Keratinocyte (primary cell): ENCODE data around the gene TPM2. TPM values are rescaled to one million over a fixed set of nuclear protein-coding genes. Genes with fewer than 3 reads are reported as not detected.

Experiments
- DNase-seq: peaks from one replicate; pipeline ENCODE4 v3.0.0-alpha.2; 2011; ENCODE audit warnings: low read depth, missing footprints, low spot score
- FAIRE-seq: peaks from 2 replicates; lab custom pipeline; 2011; peaks lifted over from hg19 to GRCh38; lab: Jason Lieb, UNC
- H2AFZ ChIP-seq: 2 replicates; pipeline ENCODE4 v1.6.0; 2012; ENCODE audit warnings: low read length, control low read depth, inconsistent platforms; ENCODE audit not compliant: control insufficient read depth
- H3K27ac ChIP-seq: 2 replicates; pipeline ENCODE4 v1.5.1; 2011; ENCODE audit warnings: low read length; ENCODE audit not compliant: control insufficient read depth, insufficient read depth
- H3K27me3 ChIP-seq: 3 replicates; pipeline ENCODE4 v1.6.0; 2011; ENCODE audit warnings: low read length; ENCODE audit not compliant: control insufficient read depth, insufficient read depth; ENCODE audit errors: extremely low read depth
- H3K36me3 ChIP-seq, 2 experiments: 2 replicates in 1 of 2; 3 replicates in 1 of 2; pipeline ENCODE4 v1.5.1; 2011; ENCODE audit warnings: low read length in 2 of 2, mild to moderate bottlenecking in 1 of 2; ENCODE audit not compliant: control insufficient read depth in 2 of 2, insufficient read depth in 2 of 2; ENCODE audit errors: extremely low read depth in 1 of 2
- H3K4me1 ChIP-seq: 3 replicates; pipeline ENCODE4 v1.5.1; 2011; ENCODE audit warnings: low read length; ENCODE audit not compliant: control insufficient read depth, insufficient read depth; ENCODE audit errors: extremely low read depth
- H3K4me2 ChIP-seq: 3 replicates; pipeline ENCODE4 v1.6.0; 2011; ENCODE audit warnings: low read depth, low read length; ENCODE audit not compliant: control insufficient read depth, insufficient read depth; ENCODE audit errors: extremely low read depth
- H3K4me3 ChIP-seq, 3 experiments: fragments of 200-600 bp in 1 of 3; sonication (generic) in 1 of 3; 2 replicates in 2 of 3; 3 replicates in 1 of 3; pipeline ENCODE4 v1.5.1; 2011 to 2016; ENCODE audit warnings: low read length in 3 of 3, mild to moderate bottlenecking in 3 of 3, control low read depth in 2 of 3, inconsistent platforms in 1 of 3, low read depth in 1 of 3, mixed read lengths in 1 of 3, mixed run types in 1 of 3, moderate library complexity in 1 of 3; ENCODE audit not compliant: control insufficient read depth in 2 of 3, insufficient read depth in 2 of 3; ENCODE audit errors: extremely low read depth in 1 of 3
- H3K79me2 ChIP-seq: 2 replicates; pipeline ENCODE4 v1.6.0; 2012; ENCODE audit warnings: low read length; ENCODE audit not compliant: control insufficient read depth, insufficient read depth
- H3K9ac ChIP-seq: 3 replicates; pipeline ENCODE4 v1.6.0; 2011; ENCODE audit warnings: low read length; ENCODE audit not compliant: control insufficient read depth, insufficient read depth; ENCODE audit errors: extremely low read depth
- H3K9me1 ChIP-seq: 3 replicates; pipeline ENCODE4 v1.6.0; 2011; ENCODE audit warnings: low read length; ENCODE audit not compliant: control insufficient read depth, insufficient read depth; ENCODE audit errors: extremely low read depth
- H3K9me3 ChIP-seq: 2 replicates; pipeline ENCODE4 v1.5.1; 2012; ENCODE audit warnings: low read depth, low read length; ENCODE audit not compliant: control insufficient read depth
- H4K20me1 ChIP-seq: 3 replicates; pipeline ENCODE4 v1.6.0; 2011; ENCODE audit warnings: low read length; ENCODE audit not compliant: control insufficient read depth, insufficient read depth; ENCODE audit errors: extremely low read depth
- EZH2 ChIP-seq: IDR thresholded peaks from one replicate; pipeline ENCODE4 v1.6.1; 2012; ENCODE audit warnings: inconsistent platforms, mild to moderate bottlenecking, low read length, moderate library complexity
- dilution Hi-C: fragments of 300-500 bp; cut with MboI; formaldehyde crosslinking; loops from one replicate; pipeline ENCODE4 v1.7.0; 2020; ENCODE audit warnings: low sequenced_read_pairs; ENCODE audit not compliant: extremely low pct_ligation_motif_present
- polyA plus RNA-seq, 5 experiments: library from polyadenylated mRNA; depleted of rRNA in 3 of 5; stranded (reverse) in 3 of 5; stranded (forward) in 1 of 5; unstranded in 1 of 5; fragments of >200 nt; gene quantifications; 1 replicate in 1 of 5; 2 replicates in 3 of 5; 3 replicates in 1 of 5; pipeline versions ENCODE4 v1.2.1 to v1.2.3, GENCODE V29; 2011 to 2012; ENCODE audit warnings: missing spikeins in 2 of 5, low read depth in 1 of 5, low replicate concordance in 1 of 5
- TF ChIP-seq, protein P1 (sequence below), 3 experiments: IDR thresholded peaks in 1 of 3; conservative IDR thresholded peaks in 1 of 3; optimal IDR thresholded peaks in 1 of 3; 2 replicates in 2 of 3; 3 replicates in 1 of 3; pipeline versions ENCODE3 to v1.5.1; 2011; ENCODE audit warnings: low read length in 3 of 3, mild to moderate bottlenecking in 3 of 3, moderate library complexity in 2 of 3, control low read depth in 1 of 3, inconsistent platforms in 1 of 3; ENCODE audit not compliant: insufficient read depth in 2 of 3; ENCODE audit errors: extremely low read depth in 1 of 3

Gene TPM2
- polyA plus RNA-seq, 1 donor (not counting 4 experiments of a cell fraction or from before 2014, with no cell fraction given): 53.1 TPM

DNA sequence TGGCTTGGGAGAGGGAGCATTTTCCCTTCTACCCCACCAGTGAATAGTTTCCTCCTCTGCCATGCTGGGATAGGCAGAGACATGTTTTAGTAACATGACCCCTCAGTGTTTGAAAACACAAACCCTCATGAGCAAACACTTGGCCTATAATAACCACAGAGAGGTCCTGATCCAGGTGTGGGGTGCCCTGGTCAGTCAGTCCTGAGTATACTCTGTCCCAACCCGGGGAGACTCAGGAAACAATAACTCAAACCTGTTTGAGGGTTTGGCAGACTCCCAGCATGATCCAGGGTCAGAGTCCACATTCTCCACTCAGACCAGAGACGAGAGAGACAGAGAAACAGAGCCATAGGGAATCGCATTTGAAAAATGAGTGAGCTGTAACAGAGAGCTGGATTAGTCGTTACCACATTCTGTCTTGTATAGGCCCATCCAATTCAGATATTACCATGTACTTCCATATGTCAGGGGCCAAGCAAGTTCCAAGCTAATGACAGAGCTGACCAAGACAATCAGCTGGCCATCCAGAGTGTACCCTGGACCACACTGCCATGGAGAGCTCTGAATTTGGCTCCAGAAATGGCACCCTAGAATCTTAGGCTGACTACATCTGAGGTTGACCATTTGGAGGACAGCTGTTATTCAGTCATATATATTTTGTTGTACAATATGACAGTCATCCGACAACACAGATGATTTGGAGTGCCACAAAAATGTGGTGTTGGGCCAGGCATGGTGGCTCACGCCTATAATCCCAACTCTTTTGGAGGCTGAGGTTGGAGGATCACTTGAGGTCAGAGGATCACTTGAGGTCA, 20.2 kb downstream of the TPM2 start:
- dilution Hi-C loops: no loop called here
- FAIRE-seq: no peak
- peak overlapping the region; percentile 31 for H3K4me2 ChIP-seq
- H3K9me3 ChIP-seq: no peaks in the 10 kb centered on the region
- H3K36me3 ChIP-seq: no peaks in the 10 kb centered on the region
- H4K20me1 ChIP-seq: no peaks in the 10 kb centered on the region
- no peak overlapping the region for H3K9ac ChIP-seq
- TF ChIP-seq, protein P1, sequence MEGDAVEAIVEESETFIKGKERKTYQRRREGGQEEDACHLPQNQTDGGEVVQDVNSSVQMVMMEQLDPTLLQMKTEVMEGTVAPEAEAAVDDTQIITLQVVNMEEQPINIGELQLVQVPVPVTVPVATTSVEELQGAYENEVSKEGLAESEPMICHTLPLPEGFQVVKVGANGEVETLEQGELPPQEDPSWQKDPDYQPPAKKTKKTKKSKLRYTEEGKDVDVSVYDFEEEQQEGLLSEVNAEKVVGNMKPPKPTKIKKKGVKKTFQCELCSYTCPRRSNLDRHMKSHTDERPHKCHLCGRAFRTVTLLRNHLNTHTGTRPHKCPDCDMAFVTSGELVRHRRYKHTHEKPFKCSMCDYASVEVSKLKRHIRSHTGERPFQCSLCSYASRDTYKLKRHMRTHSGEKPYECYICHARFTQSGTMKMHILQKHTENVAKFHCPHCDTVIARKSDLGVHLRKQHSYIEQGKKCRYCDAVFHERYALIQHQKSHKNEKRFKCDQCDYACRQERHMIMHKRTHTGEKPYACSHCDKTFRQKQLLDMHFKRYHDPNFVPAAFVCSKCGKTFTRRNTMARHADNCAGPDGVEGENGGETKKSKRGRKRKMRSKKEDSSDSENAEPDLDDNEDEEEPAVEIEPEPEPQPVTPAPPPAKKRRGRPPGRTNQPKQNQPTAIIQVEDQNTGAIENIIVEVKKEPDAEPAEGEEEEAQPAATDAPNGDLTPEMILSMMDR (optimal IDR thresholded peaks at IDR 0.05 in 1 of 3, IDR thresholded peaks at IDR 0.05 in 1 of 3, conservative IDR thresholded peaks at IDR 0.05 in 1 of 3; ENCODE audit: extremely low read depth in 1 of 3, insufficient read depth in 2 of 3, low read length in 3 of 3): no peak
- TF ChIP-seq EZH2: no peak
- DNase-seq: no peak
- peak overlapping the region; percentile 14 for H2AFZ ChIP-seq
- no peaks in the 10 kb centered on the region for H3K9me1 ChIP-seq
- no peak overlapping the region for H3K4me3 ChIP-seq
- H3K27ac ChIP-seq: no peak overlapping the region
- H3K27me3 ChIP-seq: no peaks in the 10 kb centered on the region
- H3K79me2 ChIP-seq: no peaks in the 10 kb centered on the region
- peaks cover 22% of the 10 kb centered on the region for H3K4me1 ChIP-seq

DNA sequence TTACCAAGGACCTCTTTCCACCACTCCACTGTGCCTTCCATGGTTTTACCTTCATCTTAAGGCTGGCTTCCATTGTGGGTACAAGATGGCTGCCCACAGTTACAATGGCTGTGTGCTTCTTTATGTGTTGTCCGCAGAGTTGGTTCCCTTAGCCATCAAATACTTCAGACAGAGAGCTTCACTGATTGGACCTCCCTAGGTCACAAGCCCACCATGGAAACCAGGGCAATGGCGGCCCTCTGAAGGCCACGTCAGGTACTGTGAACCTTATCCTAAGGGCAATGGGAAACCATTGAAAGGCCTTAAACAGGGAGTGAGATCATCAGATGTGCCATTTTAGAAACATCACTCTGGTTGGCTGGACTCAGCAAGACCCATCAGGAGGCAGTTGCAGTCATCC, 21.8 kb downstream of the TPM2 start:
- peaks cover 0 to 3% of the 10 kb centered on the region in 2 experiments for H3K36me3 ChIP-seq
- no peaks in the 10 kb centered on the region for H3K9me1 ChIP-seq
- no peak overlapping the region for H3K27ac ChIP-seq
- no peaks in the 10 kb centered on the region for H3K9me3 ChIP-seq
- H3K9ac ChIP-seq: no peak overlapping the region
- no peak overlapping the region for H2AFZ ChIP-seq
- H3K27me3 ChIP-seq: no peaks in the 10 kb centered on the region
- H3K79me2 ChIP-seq: no peaks in the 10 kb centered on the region
- H3K4me1 ChIP-seq: peaks cover 17% of the 10 kb centered on the region
- DNase-seq (no peak), FAIRE-seq (no peak)
- H3K4me3 ChIP-seq: no peak overlapping the region
- TF ChIP-seq, protein P1 (optimal IDR thresholded peaks at IDR 0.05 in 1 of 3, IDR thresholded peaks at IDR 0.05 in 1 of 3, conservative IDR thresholded peaks at IDR 0.05 in 1 of 3; ENCODE audit: extremely low read depth in 1 of 3, insufficient read depth in 2 of 3, low read length in 3 of 3): no peak
- TF ChIP-seq EZH2: no peak
- H3K4me2 ChIP-seq: no peak overlapping the region
- no peaks in the 10 kb centered on the region for H4K20me1 ChIP-seq
- dilution Hi-C loops: no loop called here
